Hepatocyte (in vitro differentiated cells): Measurements from ENCODE around the gene UROC1. TPM values are rescaled to one million over a fixed set of nuclear protein-coding genes. Genes with fewer than 3 reads are reported as not detected.

Experiments used
- DNase-seq: peaks from one replicate; pipeline ENCODE4 v3.0.0-alpha.2; 2016; ENCODE audit warnings: low spot score
- H2AFZ ChIP-seq: fragments of 200-600 bp; sonication (generic); 2 replicates; pipeline ENCODE4 v1.6.0; 2016; ENCODE audit warnings: antibody characterized with exemption, mild to moderate bottlenecking
- H3K27ac ChIP-seq: fragments of 200-600 bp; sonication (generic); 2 replicates; pipeline ENCODE4 v1.5.1; 2016; ENCODE audit warnings: mild to moderate bottlenecking
- H3K27me3 ChIP-seq: fragments of 200-600 bp; sonication (generic); 2 replicates; pipeline ENCODE4 v1.6.1; 2016
- H3K36me3 ChIP-seq: fragments of 200-600 bp; sonication (generic); replicated peaks from 2 replicates; pipeline ENCODE4 v1.5.1; 2016; ENCODE audit warnings: low read depth; ENCODE audit not compliant: insufficient read depth
- H3K4me1 ChIP-seq: fragments of 200-600 bp; sonication (generic); 2 replicates; pipeline ENCODE4 v1.5.1; 2016; ENCODE audit warnings: mild to moderate bottlenecking, moderate library complexity; ENCODE audit not compliant: insufficient read depth
- H3K4me2 ChIP-seq: fragments of 200-600 bp; sonication (generic); 2 replicates; pipeline ENCODE4 v1.6.0; 2016
- H3K4me3 ChIP-seq: fragments of 200-600 bp; sonication (generic); 2 replicates; pipeline ENCODE4 v1.5.1; 2016; ENCODE audit warnings: mild to moderate bottlenecking
- H3K79me2 ChIP-seq: fragments of 200-600 bp; sonication (generic); 2 replicates; pipeline ENCODE4 v1.6.0; 2017; ENCODE audit warnings: mild to moderate bottlenecking
- H3K9me2 ChIP-seq: fragments of 200-600 bp; sonication (generic); replicated peaks from 2 replicates; pipeline ENCODE4 v1.6.0; 2017; ENCODE audit warnings: mild to moderate bottlenecking; ENCODE audit not compliant: insufficient read depth
- H3K9me3 ChIP-seq: fragments of 200-600 bp; sonication (generic); 2 replicates; pipeline ENCODE4 v1.5.1; 2016; ENCODE audit warnings: low read depth, mild to moderate bottlenecking
- H4K20me1 ChIP-seq: fragments of 200-600 bp; sonication (generic); 2 replicates; pipeline ENCODE4 v1.6.0; 2016; ENCODE audit warnings: mild to moderate bottlenecking; ENCODE audit not compliant: insufficient read depth, poor library complexity, severe bottlenecking
- EZH2 ChIP-seq: fragments of 200-600 bp; sonication (generic); IDR thresholded peaks from 2 replicates; pipeline ENCODE4 v1.6.1; 2016; ENCODE audit warnings: antibody characterized with exemption, mild to moderate bottlenecking, borderline replicate concordance
- EZH2phosphoT487 ChIP-seq: fragments of 200-600 bp; sonication (generic); IDR thresholded peaks from one replicate; pipeline ENCODE4 v1.6.1; 2018; ENCODE audit warnings: antibody characterized with exemption, mild to moderate bottlenecking, low read depth, moderate library complexity; ENCODE audit not compliant: unreplicated experiment, severe bottlenecking
- WGBS: methylation state at CpG from one replicate; pipeline ENCODE4 v1.1.6; 2016; ENCODE audit warnings: low lambda C conversion rate; ENCODE audit errors: missing lambda C conversion rate; 5-methylcytosine and 5-hydroxymethylcytosine counted together
- polyA plus RNA-seq: library from polyadenylated mRNA; unstranded; fragments of >200 nt; fragmentation: Nextera tagmentation; extraction: Ambion mirVana; gene quantifications from 2 replicates; pipeline ENCODE4 v1.2.1, GENCODE V29; 2016
- total RNA-seq: library from RNA; depleted of rRNA; stranded (reverse); fragments of >200 nt; gene quantifications from 2 replicates; pipeline ENCODE4 v1.2.3, GENCODE V29; 2014
- TF ChIP-seq, protein P1 (sequence below): fragments of 200-600 bp; sonication (generic); IDR thresholded peaks from 2 replicates; pipeline ENCODE4 v1.5.1; 2016; ENCODE audit warnings: antibody characterized with exemption, mild to moderate bottlenecking; ENCODE audit not compliant: poor library complexity

Gene UROC1
- total and polyA plus RNA-seq, 2 experiments from 2014 or later, result 2.3 to 4.2 TPM

DNA sequence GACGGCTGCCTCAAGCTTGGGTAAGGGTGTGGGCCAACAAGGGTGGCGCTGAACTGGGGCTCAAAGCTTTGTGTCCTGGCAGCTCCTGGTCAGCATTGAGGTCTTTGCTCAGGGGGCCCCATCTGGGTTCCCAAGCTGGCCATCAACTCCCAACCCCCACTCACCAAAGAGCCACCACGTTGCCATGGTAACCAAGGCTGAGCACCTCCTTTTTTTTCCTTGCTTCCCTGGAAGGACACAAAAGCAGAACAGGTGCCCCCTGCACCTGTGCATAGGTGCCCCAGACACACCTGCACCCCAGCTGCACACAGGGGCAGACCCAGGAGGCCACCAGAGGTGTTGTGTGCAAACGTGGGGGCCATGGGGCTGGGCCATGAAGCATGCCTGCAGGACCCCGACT, 16.5 kb downstream of the UROC1 start:
- H3K9me2 ChIP-seq, result no peaks in the 10 kb centered on the region
- 87% methylated on average over 5 of the region's 5 CpGs for WGBS

GRCh38 chr3:126500016-126500415, 17.6 kb downstream of the UROC1 start:
- no peak overlapping the region for H2AFZ ChIP-seq
- DNase-seq, result no peak
- H3K27ac ChIP-seq, result no peak overlapping the region
- no peaks in the 10 kb centered on the region for H3K4me1 ChIP-seq
- no peaks in the 10 kb centered on the region for H3K79me2 ChIP-seq
- H3K9me2 ChIP-seq, result no peaks in the 10 kb centered on the region
- H3K4me3 ChIP-seq, result no peak overlapping the region
- no peaks in the 10 kb centered on the region for H3K27me3 ChIP-seq
- no peaks in the 10 kb centered on the region for H3K9me3 ChIP-seq
- H4K20me1 ChIP-seq, result no peaks in the 10 kb centered on the region
- no peaks in the 10 kb centered on the region for H3K36me3 ChIP-seq
- 92% methylated on average over 7 of the region's 7 CpGs for WGBS
- TF ChIP-seq EZH2, result no peak
- no peak for TF ChIP-seq EZH2phosphoT487
- TF ChIP-seq, protein P1, sequence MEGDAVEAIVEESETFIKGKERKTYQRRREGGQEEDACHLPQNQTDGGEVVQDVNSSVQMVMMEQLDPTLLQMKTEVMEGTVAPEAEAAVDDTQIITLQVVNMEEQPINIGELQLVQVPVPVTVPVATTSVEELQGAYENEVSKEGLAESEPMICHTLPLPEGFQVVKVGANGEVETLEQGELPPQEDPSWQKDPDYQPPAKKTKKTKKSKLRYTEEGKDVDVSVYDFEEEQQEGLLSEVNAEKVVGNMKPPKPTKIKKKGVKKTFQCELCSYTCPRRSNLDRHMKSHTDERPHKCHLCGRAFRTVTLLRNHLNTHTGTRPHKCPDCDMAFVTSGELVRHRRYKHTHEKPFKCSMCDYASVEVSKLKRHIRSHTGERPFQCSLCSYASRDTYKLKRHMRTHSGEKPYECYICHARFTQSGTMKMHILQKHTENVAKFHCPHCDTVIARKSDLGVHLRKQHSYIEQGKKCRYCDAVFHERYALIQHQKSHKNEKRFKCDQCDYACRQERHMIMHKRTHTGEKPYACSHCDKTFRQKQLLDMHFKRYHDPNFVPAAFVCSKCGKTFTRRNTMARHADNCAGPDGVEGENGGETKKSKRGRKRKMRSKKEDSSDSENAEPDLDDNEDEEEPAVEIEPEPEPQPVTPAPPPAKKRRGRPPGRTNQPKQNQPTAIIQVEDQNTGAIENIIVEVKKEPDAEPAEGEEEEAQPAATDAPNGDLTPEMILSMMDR, result no peak
- H3K4me2 ChIP-seq, result no peak overlapping the region

More for the DNA sequence above, 16.5 kb downstream of the UROC1 start:
- no peak for DNase-seq
- Histone ChIP-seq H3K9me3 (no peaks in the 10 kb centered on the region), H3K27me3 (no peaks in the 10 kb centered on the region), H3K79me2 (no peaks in the 10 kb centered on the region), H3K27ac (no peak overlapping the region), H3K4me3 (no peak overlapping the region), H3K4me2 (no peak overlapping the region), H3K4me1 (no peaks in the 10 kb centered on the region), H2AFZ (no peak overlapping the region), H4K20me1 (no peaks in the 10 kb centered on the region), H3K36me3 (no peaks in the 10 kb centered on the region)
- TF ChIP-seq, protein P1, result no peak
- TF ChIP-seq EZH2, result no peak
- no peak for TF ChIP-seq EZH2phosphoT487

DNA sequence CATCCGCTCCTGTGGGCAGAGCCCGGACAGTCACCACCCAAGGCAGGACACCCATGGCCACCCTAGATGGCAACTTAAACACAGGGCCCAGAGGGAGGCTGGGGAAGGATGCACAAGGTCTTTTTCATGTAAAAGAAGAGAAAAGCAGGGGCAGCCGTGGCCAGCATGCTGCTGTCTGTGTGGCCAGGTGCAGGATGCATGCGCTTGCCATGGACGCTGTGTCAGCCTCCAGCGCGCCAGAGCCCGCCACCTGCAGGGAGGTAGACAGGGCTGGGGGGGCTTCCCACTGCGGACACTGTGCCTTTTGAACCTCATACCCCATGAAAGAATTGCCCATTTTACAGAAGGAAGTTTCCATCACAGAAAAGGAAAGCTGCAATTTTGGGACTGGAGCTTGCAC, 18.2 kb downstream of the UROC1 start:
- H3K9me3 ChIP-seq, result no peaks in the 10 kb centered on the region
- no peak overlapping the region for H3K4me2 ChIP-seq
- H3K79me2 ChIP-seq, result no peaks in the 10 kb centered on the region
- 93% methylated on average over 9 of the region's 9 CpGs for WGBS
- H3K9me2 ChIP-seq, result no peaks in the 10 kb centered on the region
- no peak for DNase-seq
- TF ChIP-seq, protein P1, result no peak
- no peak for TF ChIP-seq EZH2phosphoT487
- TF ChIP-seq EZH2, result no peak
- no peaks in the 10 kb centered on the region for H3K36me3 ChIP-seq
- H3K27ac ChIP-seq, result no peak overlapping the region
- no peaks in the 10 kb centered on the region for H3K27me3 ChIP-seq
- H2AFZ ChIP-seq, result no peak overlapping the region
- no peaks in the 10 kb centered on the region for H4K20me1 ChIP-seq
- H3K4me3 ChIP-seq, result no peak overlapping the region
- no peaks in the 10 kb centered on the region for H3K4me1 ChIP-seq

DNA sequence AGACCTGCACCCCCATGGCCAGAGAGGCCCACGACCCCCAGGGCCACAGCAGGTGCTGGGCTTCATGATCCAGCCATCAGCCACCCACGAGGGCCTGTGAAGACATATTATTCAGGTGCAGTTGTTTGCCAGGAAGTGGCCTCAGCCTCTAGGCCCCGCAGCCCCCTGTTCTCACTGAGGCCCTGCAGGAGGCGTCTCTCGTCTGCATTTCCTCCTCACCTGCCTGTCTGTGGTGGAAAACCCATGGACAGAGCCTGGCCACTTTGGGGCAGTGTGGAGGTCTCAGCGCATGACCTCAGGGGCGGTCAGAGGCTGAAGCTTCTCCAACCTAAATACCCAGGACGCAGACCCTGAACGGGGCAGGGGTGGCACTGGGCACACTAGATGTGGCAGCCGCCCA, 18.6 kb downstream of the UROC1 start:
- Histone ChIP-seq H3K36me3 (no peaks in the 10 kb centered on the region), H3K79me2 (no peaks in the 10 kb centered on the region), H3K27ac (no peak overlapping the region), H3K4me2 (no peak overlapping the region), H2AFZ (no peak overlapping the region), H3K9me3 (no peaks in the 10 kb centered on the region), H3K4me1 (no peaks in the 10 kb centered on the region), H3K27me3 (no peaks in the 10 kb centered on the region), H4K20me1 (no peaks in the 10 kb centered on the region), H3K4me3 (no peak overlapping the region), H3K9me2 (no peaks in the 10 kb centered on the region)
- 62% methylated on average over 10 of the region's 10 CpGs for WGBS
- TF ChIP-seq, protein P1, result no peak
- no peak for TF ChIP-seq EZH2phosphoT487
- TF ChIP-seq EZH2, result no peak
- DNase-seq, result no peak
